H1 (cell line): ENCODE results near the gene PGLYRP2. TPM values are rescaled to one million over a fixed set of nuclear protein-coding genes. Genes with fewer than 3 reads are reported as not detected.

ENCODE experiments used
- CBX5 ChIP-seq: fragments of 300-800, 300-1000 bp; sonication (generic); IDR thresholded peaks from 2 replicates; pipeline ENCODE4 v1.7.1; 2016; ENCODE audit warnings: antibody characterized with exemption, low read length, low read depth
- HDAC2 ChIP-seq, 2 experiments: fragments of 300-600 bp in 1 of 2; sonication (generic) in 1 of 2; IDR thresholded peaks; 2 replicates each; pipeline ENCODE4 v1.6.1; 2011 to 2012; ENCODE audit warnings: low read depth in 2 of 2, low read length in 2 of 2, mild to moderate bottlenecking in 2 of 2, moderate library complexity in 2 of 2, borderline replicate concordance in 1 of 2, inconsistent platforms in 1 of 2
- NANOG ChIP-seq: IDR thresholded peaks from 2 replicates; pipeline ENCODE4 v1.6.1; 2011; ENCODE audit warnings: low read length, low read depth, mild to moderate bottlenecking, inconsistent platforms; ENCODE audit not compliant: insufficient read depth, poor library complexity, severe bottlenecking
- SIN3A ChIP-seq, 2 experiments: IDR thresholded peaks in 1 of 2; conservative IDR thresholded peaks in 1 of 2; 2 replicates each; pipeline ENCODE4 v1.6.1; 2011 to 2012; ENCODE audit warnings: low read length in 2 of 2, improper control_type of control experiment in 1 of 2, low read depth in 1 of 2, mild to moderate bottlenecking in 1 of 2
- SIX5 ChIP-seq: IDR thresholded peaks from 2 replicates; pipeline ENCODE4 v1.6.1; 2011; ENCODE audit warnings: mild to moderate bottlenecking, low read depth, low read length
- SP4 ChIP-seq: IDR thresholded peaks from 2 replicates; pipeline ENCODE4 v1.6.1; 2012; ENCODE audit warnings: low read length, inconsistent platforms
- TAF1 ChIP-seq: IDR thresholded peaks from 2 replicates; pipeline ENCODE4 v1.6.1; 2011; ENCODE audit warnings: mild to moderate bottlenecking, low read depth, low read length
- ZNF274 ChIP-seq: IDR thresholded peaks from 2 replicates; pipeline ENCODE4 v1.7.0; 2012; ENCODE audit warnings: low read length, borderline replicate concordance; ENCODE audit errors: extremely low read depth
- polyA plus RNA-seq, 7 experiments: library from polyadenylated mRNA; depleted of rRNA in 3 of 7; stranded (reverse) in 5 of 7; unstranded in 2 of 7; fragments of >200 nt in 5 of 7; fragments of 200-250 nt in 2 of 7; gene quantifications; 1 replicate in 5 of 7; 2 replicates in 1 of 7; 4 replicates in 1 of 7; pipeline versions ENCODE4 v1.2.1 to v1.2.3, GENCODE V29; 2011 to 2013; ENCODE audit warnings: missing spikeins in 2 of 7, mixed read lengths in 2 of 7
- total RNA-seq: library from RNA; stranded (reverse); fragmentation: NEBNext Ultra II Directional; extraction: Animal tissue kit (Norgen Biotek cat#: 25700); gene quantifications from 2 replicates; pipeline ENCODE4 v1.2.1, GENCODE V29; 2021

The PGLYRP2 gene
- total and polyA plus RNA-seq, 2 of the 8 experiments (the other 6 are each of a cell fraction or from before 2014, with no cell fraction given) = not detected

DNA sequence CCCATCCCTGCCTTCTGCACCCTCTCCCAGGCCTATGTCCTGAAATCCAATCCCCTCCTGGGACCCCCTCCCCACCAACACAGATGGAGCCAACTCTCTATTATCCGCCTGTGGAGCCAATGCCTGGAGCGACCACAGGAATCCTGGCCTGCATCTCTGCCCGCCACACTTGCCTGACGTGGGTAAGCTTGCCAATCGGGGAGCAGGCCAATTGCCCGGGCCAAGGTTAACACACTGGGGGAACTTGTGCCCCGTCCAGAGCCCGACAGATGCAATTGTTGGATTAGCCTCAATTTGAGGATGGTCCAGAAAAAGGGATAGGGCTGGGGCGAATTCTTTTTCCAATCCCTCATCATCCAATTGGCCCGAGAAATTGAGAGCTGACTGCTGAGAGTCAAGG lies 35.5 kb downstream of the PGLYRP2 start (continued):
- TF ChIP-seq SIX5 (no peak), SIN3A (conservative IDR thresholded peaks at IDR 0.05 in 1 of 2, IDR thresholded peaks at IDR 0.05 in 1 of 2; ENCODE audit: low read depth in 1 of 2, low read length in 2 of 2) (no peak), SP4 (no peak), ZNF274 (no peak), NANOG (no peak), HDAC2 (IDR thresholded peaks at IDR 0.05; ENCODE audit: borderline replicate concordance in 1 of 2, low read depth in 2 of 2, low read length in 2 of 2) (no peak), CBX5 (no peak), TAF1 (no peak)
